ENCODE data around the gene WDR93.

- TF ChIP-seq CTCF (IDR thresholded peaks at IDR 0.05) (no peak), POLR2A (IDR thresholded peaks at IDR 0.05) (no peak)
Observed at GRCh38 chr15:89660556-89660955, 30.1 kb upstream of the WDR93 start.
